ENCODE data around the gene RCBTB2. TPM values are rescaled to one million over a fixed set of nuclear protein-coding genes. Genes with fewer than 3 reads are reported as not detected.

The RCBTB2 gene
- total and polyA plus RNA-seq, 2 donors (not counting 3 experiments of a cell fraction or from before 2014, with no cell fraction given), result 10.7 to 12.6 TPM

GRCh38 chr13:48574041-48574796, 41.3 kb upstream of the RCBTB2 start:
- Histone ChIP-seq H3K4me3 (replicated peaks in 1 of 3; ENCODE audit: insufficient read depth in 1 of 3, low read depth in 1 of 3, low read length in 3 of 3) (no peak overlapping the region), H3K9me3 (replicated peaks; ENCODE audit: control insufficient read depth, insufficient read depth, low read length) (no peaks in the 10 kb centered on the region), H3K4me1 (ENCODE audit: control insufficient read depth, extremely low read depth, insufficient read depth, low read length) (peaks cover 9% of the 10 kb centered on the region), H3K36me3 (ENCODE audit: control insufficient read depth in 2 of 2, extremely low read depth in 1 of 2, insufficient read depth in 2 of 2, low read length in 2 of 2) (no peaks in the 10 kb centered on the region), H3K9me1 (replicated peaks; ENCODE audit: control insufficient read depth, extremely low read depth, insufficient read depth, low read length) (no peaks in the 10 kb centered on the region), H4K20me1 (replicated peaks; ENCODE audit: control insufficient read depth, extremely low read depth, insufficient read depth, low read length) (no peaks in the 10 kb centered on the region), H3K9ac (replicated peaks; ENCODE audit: extremely low read depth, insufficient read depth, low read length) (no peak overlapping the region), H3K27me3 (ENCODE audit: control insufficient read depth in 2 of 2, insufficient read depth in 2 of 2, low read length in 2 of 2) (no peaks in the 10 kb centered on the region), H3K27ac (ENCODE audit: insufficient read depth, low read depth, low read length) (no peak overlapping the region), H3K79me2 (ENCODE audit: control insufficient read depth, insufficient read depth, low read length) (no peaks in the 10 kb centered on the region), H3K4me2 (ENCODE audit: insufficient read depth, low read length) (no peak overlapping the region), H2AFZ (ENCODE audit: low read depth, low read length) (no peak overlapping the region)
- TF ChIP-seq JUN (IDR thresholded peaks at IDR 0.05; ENCODE audit: borderline replicate concordance, insufficient read depth, insufficient read length, low read depth) (no peak), EZH2 (IDR thresholded peaks at IDR 0.05; ENCODE audit: borderline replicate concordance, low read depth, low read length, severe bottlenecking) (no peak), POLR2A (IDR thresholded peaks at IDR 0.05; ENCODE audit: low read depth, low read length) (no peak), POLR2AphosphoS5 (IDR thresholded peaks at IDR 0.05; ENCODE audit: insufficient read depth, low read depth, low read length) (no peak), CTCF (IDR thresholded peaks at IDR 0.05; ENCODE audit: extremely low read depth in 1 of 2, insufficient read depth in 1 of 2, low read depth in 1 of 2, low read length in 2 of 2) (no peak), GATA2 (IDR thresholded peaks at IDR 0.05; ENCODE audit: insufficient read depth, insufficient read length, low read depth, low read length) (no peak), FOS (IDR thresholded peaks at IDR 0.05; ENCODE audit: borderline replicate concordance, insufficient read depth, low read length) (no peak), MAX (IDR thresholded peaks at IDR 0.05; ENCODE audit: insufficient read depth, insufficient read length) (no peak), MYC (IDR thresholded peaks at IDR 0.05; ENCODE audit: low read depth, low read length) (no peak)
- FAIRE-seq (peak; percentile 15), DNase-seq (ENCODE audit: low read depth, low spot score) (no peak)
- ChIA-PET CTCF (interaction anchor here (1.7 kb wide), 1 partner anchor 240 kb away, joined by 3 read pairs; no protein-coding TSS in a partner anchor), POLR2A (no interaction called here)
- intact Hi-C loops (cut with micrococcal nuclease), result no loop called here
- no TSS peak for BruUV-seq (replicated peaks)
- dilution Hi-C loops (cut with MboI; ENCODE audit: extremely low pct_ligation_motif_present, low sequenced_read_pairs), result no loop called here

All from endothelial cell of umbilical vein (primary cell).